Left hindlimb (tissue), 1 donor: ENCODE results near the gene TSSC4.
A peak's percentile ranks its signal among the peaks of the same experiment; 100 is the strongest.

ENCODE experiments used
- DNase-seq: peaks from one replicate; pipeline ENCODE4 v3.0.0-alpha.2; 2018

The TSSC4 gene

GRCh38 chr11:2435288-2436012 is 34.9 kb downstream of the TSSC4 start:
- peak; percentile 10 for DNase-seq

DNA sequence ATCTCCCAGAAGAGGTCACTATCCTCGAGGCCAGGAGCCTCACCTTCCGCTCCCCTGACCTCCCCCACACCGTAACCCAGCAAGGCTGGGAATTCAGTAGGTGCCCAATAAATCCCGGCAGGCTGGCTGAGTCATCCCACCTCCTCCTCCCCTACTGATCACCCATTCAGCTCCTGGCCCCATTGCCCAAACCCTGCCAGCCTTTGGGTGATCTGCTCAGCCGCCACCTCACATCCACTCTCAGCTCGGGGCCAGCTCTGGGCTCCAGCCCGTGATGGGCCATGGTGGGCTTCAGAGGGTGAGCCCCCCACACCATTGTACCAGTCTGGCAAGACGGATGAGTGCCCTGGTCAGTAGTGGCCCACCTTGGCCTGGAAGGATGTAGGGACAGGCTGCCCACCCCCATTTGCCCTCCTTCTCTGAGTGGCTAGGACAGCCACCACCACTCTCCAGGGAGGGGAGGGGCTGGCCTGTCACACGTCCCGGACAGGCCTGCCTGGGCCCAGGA is 35.5 kb downstream of the TSSC4 start:
- DNase-seq = no peak

GRCh38 chr11:2436521-2437031 is 36.0 kb downstream of the TSSC4 start:
- DNase-seq = peak; percentile 16

DNA sequence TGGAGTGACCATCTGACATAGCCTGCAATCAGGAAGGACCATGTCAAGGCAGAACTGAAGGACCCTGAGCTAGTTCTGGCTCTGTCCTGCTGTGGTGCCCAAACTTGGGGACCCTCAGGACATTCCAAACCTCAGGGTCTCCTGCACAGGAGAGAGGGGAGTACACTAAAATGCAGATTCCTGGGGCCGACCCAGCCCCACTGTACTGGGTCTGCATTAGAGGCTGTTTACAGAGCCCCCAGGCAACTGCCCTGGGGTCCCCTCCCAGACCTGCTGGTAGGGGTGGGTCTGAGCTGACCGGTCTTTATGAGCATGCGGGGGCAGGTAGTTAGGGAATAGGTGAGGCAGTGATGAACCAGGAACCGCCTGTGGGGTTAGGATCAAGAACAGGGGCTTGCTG is 37.0 kb downstream of the TSSC4 start:
- no peak for DNase-seq

DNA sequence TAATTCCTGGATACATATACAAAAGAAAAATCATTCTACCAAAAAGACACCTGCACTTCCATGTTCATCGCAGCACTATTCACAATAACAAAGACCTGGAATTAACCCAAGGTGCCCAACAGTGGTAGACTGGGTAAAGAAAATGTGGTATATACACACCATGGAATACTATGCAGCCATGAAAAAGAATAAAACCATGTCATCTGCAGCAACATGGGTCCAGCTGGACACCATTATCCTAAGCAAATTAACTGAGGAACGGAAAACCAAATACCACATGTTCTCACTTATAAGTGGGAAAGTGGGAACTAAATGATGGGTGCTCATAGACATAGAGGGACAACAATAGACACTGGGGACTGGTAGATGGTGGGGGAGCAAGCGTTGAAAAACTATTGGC is 39.3 kb downstream of the TSSC4 start:
- DNase-seq = no peak

DNA sequence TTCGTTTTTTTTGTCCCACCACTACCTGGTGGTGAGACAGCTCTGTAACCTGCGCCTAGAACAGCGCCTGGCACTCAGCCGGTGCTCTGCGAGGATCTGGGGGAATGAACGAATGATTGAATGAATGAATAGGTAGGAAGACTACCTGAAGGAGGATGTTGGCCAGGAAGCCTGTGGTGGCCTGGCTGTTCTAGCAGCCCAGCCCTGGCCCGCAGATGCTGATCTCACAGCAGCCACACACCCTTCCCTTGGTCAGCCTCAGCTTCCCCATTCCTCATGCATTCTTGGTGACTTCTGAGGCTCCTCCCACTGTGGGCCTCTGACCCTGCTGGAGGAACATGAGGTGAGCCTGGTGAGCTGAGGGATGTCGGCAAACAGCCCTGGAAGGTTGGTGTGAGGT is 40.1 kb downstream of the TSSC4 start:
- DNase-seq = no peak

GRCh38 chr11:2441171-2441570 is 40.6 kb downstream of the TSSC4 start:
- peak; percentile 20 for DNase-seq

DNA sequence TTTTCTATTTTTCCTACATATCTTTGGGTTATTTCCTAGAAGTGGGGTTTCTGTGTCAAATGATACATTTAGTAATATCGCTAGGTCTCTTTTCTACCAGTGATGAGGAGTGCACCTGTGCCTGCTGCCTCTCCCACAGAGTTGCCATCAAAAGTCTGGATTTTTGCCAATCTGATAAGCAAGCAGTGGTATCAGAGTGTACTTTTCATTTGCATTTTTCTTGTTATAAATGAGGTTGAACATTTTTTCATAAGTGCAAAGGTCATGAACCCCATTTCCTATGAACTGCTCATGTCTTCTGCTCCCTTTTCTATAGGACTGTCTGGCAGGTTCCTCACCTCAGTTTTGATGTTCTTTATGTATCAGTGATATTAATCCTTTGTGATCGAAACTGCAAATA is 42.0 kb downstream of the TSSC4 start:
- DNase-seq = no peak

GRCh38 chr11:2443406-2443805 is 42.9 kb downstream of the TSSC4 start:
- DNase-seq = peak; percentile 18

- DNase-seq = peak; percentile 48
Observed at GRCh38 chr11:2443881-2444820, 43.6 kb downstream of the TSSC4 start, which contains the start of gene TRPM5. Gene TRPM5, minus strand, starts transcription at chr11:2444514. Its CDS starts 21,478 bp downstream, at chr11:2423036.

DNA sequence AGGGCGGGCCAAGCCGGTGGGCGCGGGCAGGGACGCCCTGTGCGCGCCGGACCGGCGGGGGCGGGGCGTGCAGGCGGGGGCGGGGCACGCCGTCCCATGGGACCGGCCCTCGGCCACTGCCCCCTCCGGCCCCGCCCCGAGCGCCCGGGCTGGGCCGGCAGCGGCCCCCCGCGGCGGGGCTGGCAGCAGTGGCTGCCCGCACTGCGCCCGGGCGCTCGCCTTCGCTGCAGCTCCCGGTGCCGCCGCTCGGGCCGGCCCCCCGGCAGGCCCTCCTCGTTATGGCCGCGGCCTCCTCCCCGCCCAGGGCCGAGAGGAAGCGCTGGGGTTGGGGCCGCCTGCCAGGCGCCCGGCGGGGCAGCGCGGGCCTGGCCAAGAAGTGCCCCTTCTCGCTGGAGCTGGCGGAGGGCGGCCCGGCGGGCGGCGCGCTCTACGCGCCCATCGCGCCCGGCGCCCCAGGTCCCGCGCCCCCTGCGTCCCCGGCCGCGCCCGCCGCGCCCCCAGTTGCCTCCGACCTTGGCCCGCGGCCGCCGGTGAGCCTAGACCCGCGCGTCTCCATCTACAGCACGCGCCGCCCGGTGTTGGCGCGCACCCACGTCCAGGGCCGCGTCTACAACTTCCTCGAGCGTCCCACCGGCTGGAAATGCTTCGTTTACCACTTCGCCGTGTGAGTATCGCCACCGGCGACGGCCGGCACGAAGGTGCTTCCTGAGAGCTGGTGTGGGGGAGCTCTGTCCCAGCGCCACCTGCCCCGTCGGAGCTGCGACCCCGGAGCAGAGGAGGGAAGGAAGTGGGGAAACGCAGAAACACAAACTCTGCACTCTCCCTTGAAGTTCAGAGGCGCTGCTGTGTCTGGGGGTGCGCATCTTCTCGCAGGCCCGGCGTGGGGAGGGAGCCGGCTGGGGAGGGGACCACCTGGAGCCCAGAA is 44.5 kb downstream of the TSSC4 start, which contains the start of gene KCNQ1:
Gene KCNQ1 (plus strand): TSS at position 188 of the 925 bp plus-strand sequence. CDS start 91 bp downstream, at position 279.
- peak; percentile 40 for DNase-seq

GRCh38 chr11:2445746-2446551 is 45.4 kb downstream of the TSSC4 start:
- DNase-seq = peak; percentile 22

DNA sequence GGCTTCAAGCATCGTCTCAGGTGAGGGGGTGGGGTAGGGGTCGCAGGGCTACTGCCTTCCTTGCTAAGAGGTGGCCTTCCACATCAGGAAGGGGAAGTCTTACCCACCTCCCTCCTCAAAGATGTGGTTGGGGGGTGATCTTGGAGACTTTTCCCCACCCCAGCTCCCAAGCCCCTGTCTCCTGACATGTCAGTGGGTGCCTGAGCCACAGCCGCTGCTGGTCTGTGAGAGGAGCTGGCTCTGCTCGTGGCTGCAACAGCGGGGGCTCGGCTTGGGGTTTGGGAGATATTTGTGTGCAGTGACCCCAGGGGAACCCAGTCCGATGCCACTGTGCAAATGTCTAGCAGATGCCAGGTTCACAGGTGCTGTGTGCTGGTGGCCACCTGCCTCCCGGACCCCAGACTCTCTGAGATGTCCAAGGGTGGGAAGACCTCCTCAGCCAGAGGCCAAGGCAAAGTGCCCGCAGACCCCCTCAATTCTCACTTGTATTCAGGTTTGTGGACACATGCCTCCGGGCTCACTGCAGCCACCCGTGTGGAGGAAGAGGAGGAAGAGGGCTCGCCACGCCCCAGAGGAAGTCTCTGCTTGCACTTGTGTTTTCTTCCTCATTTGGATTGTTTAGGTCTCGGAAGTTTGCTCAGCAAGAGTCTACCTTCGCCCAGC is 46.2 kb downstream of the TSSC4 start:
- DNase-seq = peak; percentile 26

DNA sequence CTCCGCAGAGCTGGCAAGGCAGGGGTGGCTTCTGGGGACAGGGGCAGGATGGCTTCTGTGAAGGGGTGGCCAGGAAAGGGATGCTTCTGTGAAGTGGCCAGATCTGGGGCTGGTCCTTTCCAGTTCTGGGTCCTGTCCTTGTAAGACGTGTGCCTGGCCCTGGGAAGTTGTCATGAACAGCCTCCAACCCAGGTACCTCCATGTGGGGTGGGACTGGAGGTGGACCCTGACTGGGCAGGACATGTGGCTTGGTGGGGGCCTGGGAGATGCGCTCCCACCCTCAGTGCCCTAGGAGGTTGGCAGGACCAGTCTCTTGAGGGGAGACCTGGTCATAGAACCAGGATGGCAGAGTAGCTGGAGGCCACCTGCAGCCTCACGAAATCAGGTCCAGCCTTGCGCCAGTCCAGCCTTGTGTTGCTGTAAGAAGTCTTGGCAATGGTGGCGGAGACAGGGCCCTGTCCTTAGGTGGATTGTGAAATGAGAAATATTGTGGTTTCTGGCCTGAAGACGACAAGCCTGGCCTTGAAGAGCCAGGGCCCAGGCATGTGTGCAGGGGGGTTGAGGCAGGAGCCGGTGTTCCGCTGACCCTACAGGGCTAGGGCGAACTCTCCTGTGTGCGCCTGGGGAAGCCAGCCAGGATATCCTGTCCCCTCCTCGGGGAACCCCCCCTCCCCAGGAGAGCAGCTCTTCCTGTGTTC is 46.9 kb downstream of the TSSC4 start:
- peak; percentile 25 for DNase-seq

- DNase-seq = peak; percentile 17
Observed at GRCh38 chr11:2447951-2448650, 47.6 kb downstream of the TSSC4 start.

DNA sequence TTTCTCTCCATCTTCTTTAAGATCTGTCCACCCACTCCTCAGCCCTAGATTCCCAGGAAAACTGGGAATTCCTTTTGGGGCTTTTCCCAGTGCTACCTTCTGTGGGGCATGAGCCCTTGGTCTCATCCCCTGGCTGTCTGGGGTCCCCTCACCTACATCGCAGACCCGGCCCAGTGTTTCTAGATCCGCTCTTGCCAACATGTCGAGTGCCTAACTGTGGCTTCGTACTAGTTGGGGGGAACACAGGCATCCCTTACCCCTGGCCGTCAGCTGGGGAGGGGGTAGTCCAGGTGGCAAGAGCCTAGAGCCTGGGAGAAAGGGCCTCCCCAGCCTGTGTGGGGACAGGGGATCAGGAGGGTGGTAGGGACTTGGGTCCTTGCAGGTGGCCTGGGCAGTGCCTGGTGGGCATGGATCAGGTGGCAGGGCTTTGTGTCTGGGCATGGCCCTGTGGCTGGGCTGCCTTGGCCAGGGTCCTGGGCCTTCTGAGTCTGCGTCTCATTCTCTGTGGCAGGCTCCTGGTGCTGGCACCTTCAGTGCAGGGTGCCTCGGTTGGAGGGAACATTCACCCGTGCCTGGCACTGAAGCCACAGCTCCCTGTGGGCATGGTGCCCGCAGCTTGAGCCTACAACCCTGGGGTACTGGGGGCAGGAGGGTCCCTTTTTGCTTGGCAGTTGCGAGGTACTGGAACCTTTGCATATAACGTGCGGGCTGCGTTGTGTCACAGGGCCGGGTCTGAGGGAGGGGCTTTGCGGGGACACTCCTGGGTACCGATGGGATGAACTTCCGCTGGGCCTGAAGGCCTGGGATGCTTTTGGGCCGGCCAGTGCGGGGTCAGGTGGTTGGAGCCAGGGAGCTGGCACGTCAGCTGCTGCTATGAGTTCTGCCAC is 48.4 kb downstream of the TSSC4 start:
- DNase-seq = peak; percentile 24

- peak; percentile 13 for DNase-seq
Observed at GRCh38 chr11:2449548-2450320, 49.2 kb downstream of the TSSC4 start.
